HEK293T (cell line): Measurements from ENCODE around the gene SLC2A11.

Experiments used
- ARNT ChIP-seq: fragments of 450-650 bp; IDR thresholded peaks from 2 replicates; pipeline ENCODE4 v1.6.1; 2017; ENCODE audit warnings: mild to moderate bottlenecking
- BHLHE40 ChIP-seq: fragments of 450-650 bp; IDR thresholded peaks from 2 replicates; pipeline ENCODE4 v1.6.1; 2016; ENCODE audit warnings: mild to moderate bottlenecking, moderate library complexity, borderline replicate concordance
- CTBP1 ChIP-seq: fragments of 450-650 bp; IDR thresholded peaks from 2 replicates; pipeline ENCODE4 v1.6.1; 2016; ENCODE audit warnings: borderline replicate concordance
- FOXA1 ChIP-seq: fragments of 450-650 bp; IDR thresholded peaks from 2 replicates; pipeline ENCODE4 v1.6.1; 2016; ENCODE audit warnings: mild to moderate bottlenecking
- FOXK2 ChIP-seq: fragments of 450-650 bp; IDR thresholded peaks from 2 replicates; pipeline ENCODE4 v1.6.1; 2016; ENCODE audit warnings: mild to moderate bottlenecking
- FOXM1 ChIP-seq: fragments of 450-650 bp; IDR thresholded peaks from 2 replicates; pipeline ENCODE4 v1.6.1; 2017; ENCODE audit warnings: mild to moderate bottlenecking, borderline replicate concordance
- HDGF ChIP-seq: fragments of 450-650 bp; IDR thresholded peaks from 2 replicates; pipeline ENCODE4 v1.6.1; 2017; ENCODE audit warnings: antibody characterized with exemption, borderline replicate concordance
- L3MBTL2 ChIP-seq: fragments of 450-650 bp; conservative IDR thresholded peaks from 2 replicates; pipeline ENCODE4 v1.6.1; 2016; ENCODE audit warnings: mild to moderate bottlenecking
- SP1 ChIP-seq: fragments of 450-650 bp; IDR thresholded peaks from 2 replicates; pipeline ENCODE4 v1.6.1; 2017
- SUZ12 ChIP-seq: fragments of 450-650 bp; IDR thresholded peaks from 2 replicates; pipeline ENCODE4 v1.6.1; 2016; ENCODE audit warnings: mild to moderate bottlenecking
- TARDBP ChIP-seq: fragments of 450-650 bp; IDR thresholded peaks from 2 replicates; pipeline ENCODE4 v1.6.1; 2016

- no peak for TF ChIP-seq SP1
- no peak for TF ChIP-seq ARNT
- TF ChIP-seq FOXM1, result no peak
- TF ChIP-seq CTBP1, result no peak
- no peak for TF ChIP-seq SUZ12
- TF ChIP-seq FOXK2, result no peak
- TF ChIP-seq HDGF, result no peak
- TF ChIP-seq TARDBP, result no peak
- TF ChIP-seq BHLHE40, result no peak
- TF ChIP-seq FOXA1, result no peak
- TF ChIP-seq L3MBTL2, result peak; percentile 52; the same call in 1 of the 2 replicates
Measured at GRCh38 chr22:23857606-23858483, at the start of gene SLC2A11.
